Fibroblast of peridontal ligament (primary cell): ENCODE data around the gene COL15A1.

Experiments
- DNase-seq: peaks from one replicate; pipeline ENCODE4 v3.0.0-alpha.2; 2010; ENCODE audit errors: extremely low read depth

Gene COL15A1

GRCh38 chr9:98916660-98917059, 27.0 kb upstream of the COL15A1 start:
- no peak for DNase-seq

GRCh38 chr9:98917746-98918487, 25.8 kb upstream of the COL15A1 start:
- DNase-seq = no peak

GRCh38 chr9:98921732-98922131, 22.0 kb upstream of the COL15A1 start:
- DNase-seq = no peak

GRCh38 chr9:98922721-98923435, 20.8 kb upstream of the COL15A1 start:
- no peak for DNase-seq

- no peak for DNase-seq
Measured at GRCh38 chr9:98923451-98924123, 20.1 kb upstream of the COL15A1 start.

- no peak for DNase-seq
Measured at GRCh38 chr9:98924946-98925820, 18.5 kb upstream of the COL15A1 start.

GRCh38 chr9:98925956-98926355, 17.8 kb upstream of the COL15A1 start:
- no peak for DNase-seq

GRCh38 chr9:98927724-98928123, 16.0 kb upstream of the COL15A1 start:
- DNase-seq = no peak

- no peak for DNase-seq
Measured at GRCh38 chr9:98929071-98929470, 14.6 kb upstream of the COL15A1 start.

GRCh38 chr9:98929895-98930341, 13.8 kb upstream of the COL15A1 start:
- DNase-seq = no peak

- DNase-seq = no peak
Measured at GRCh38 chr9:98930792-98931191, 12.9 kb upstream of the COL15A1 start.

- DNase-seq = no peak
Measured at GRCh38 chr9:98931600-98932389, 11.9 kb upstream of the COL15A1 start.

GRCh38 chr9:98933185-98933584, 10.5 kb upstream of the COL15A1 start:
- DNase-seq = no peak

GRCh38 chr9:98933890-98934289, 9.8 kb upstream of the COL15A1 start:
- DNase-seq = no peak

GRCh38 chr9:98935071-98935505, 8.6 kb upstream of the COL15A1 start:
- no peak for DNase-seq

- DNase-seq = no peak
Measured at GRCh38 chr9:98940276-98940675, 3.4 kb upstream of the COL15A1 start.

- DNase-seq = no peak
Measured at GRCh38 chr9:98941946-98942523, 1.7 kb upstream of the COL15A1 start.

- no peak for DNase-seq
Measured at GRCh38 chr9:98942906-98943681, 613 bp upstream of the COL15A1 start.

GRCh38 chr9:98944057-98944733, 488 bp downstream of the COL15A1 start:
- no peak for DNase-seq
